GM23338 (cell line): ENCODE measurements around the gene USP10. TPM values are rescaled to one million over a fixed set of nuclear protein-coding genes. Genes with fewer than 3 reads are reported as not detected.

Source experiments
- ATAC-seq: fragments of 200-7000 bp; cut with Tn5 transposase; 3 replicates; pipeline ENCODE4 v1.9.1; 2020
- DNase-seq: peaks from one replicate; pipeline ENCODE4 v3.0.0-alpha.2; 2015; ENCODE audit warnings: low spot score
- H2AFZ ChIP-seq: fragments of 200-600 bp; sonication (generic); 2 replicates; pipeline ENCODE4 v1.8.0; 2016; ENCODE audit warnings: antibody characterized with exemption, mild to moderate bottlenecking, moderate library complexity
- H3F3A ChIP-seq: fragments of 200-600 bp; sonication (generic); replicated peaks from 2 replicates; pipeline ENCODE4 v1.8.0; 2017; ENCODE audit warnings: antibody characterized with exemption, mixed run types, low read depth
- H3K27ac ChIP-seq: fragments of 200-600 bp; sonication (generic); 2 replicates; pipeline ENCODE4 v1.6.1; 2016; ENCODE audit warnings: low read depth
- H3K27me3 ChIP-seq: fragments of 200-600 bp; sonication (generic); 2 replicates; pipeline ENCODE4 v1.8.0; 2016; ENCODE audit warnings: mild to moderate bottlenecking, mixed run types, moderate library complexity; ENCODE audit not compliant: insufficient read depth
- H3K36me3 ChIP-seq: fragments of 200-600 bp; sonication (generic); 2 replicates; pipeline ENCODE4 v1.8.0; 2016; ENCODE audit warnings: mild to moderate bottlenecking; ENCODE audit not compliant: insufficient read depth
- H3K4me1 ChIP-seq: fragments of 200-600 bp; sonication (generic); 2 replicates; pipeline ENCODE4 v1.8.0; 2016; ENCODE audit warnings: mild to moderate bottlenecking, moderate library complexity; ENCODE audit not compliant: insufficient read depth
- H3K4me2 ChIP-seq: fragments of 200-600 bp; sonication (generic); 2 replicates; pipeline ENCODE4 v1.7.1; 2017; ENCODE audit warnings: mixed run types
- H3K4me3 ChIP-seq: fragments of 200-600 bp; sonication (generic); 2 replicates; pipeline ENCODE4 v1.6.1; 2016; ENCODE audit warnings: mixed run types
- H3K79me2 ChIP-seq: fragments of 200-600 bp; sonication (generic); replicated peaks from 2 replicates; pipeline ENCODE4 v1.8.0; 2017; ENCODE audit warnings: mild to moderate bottlenecking; ENCODE audit not compliant: insufficient read depth
- H3K9me2 ChIP-seq: fragments of 200-600 bp; sonication (generic); 2 replicates; pipeline ENCODE4 v1.8.0; 2017; ENCODE audit not compliant: insufficient read depth
- H4K20me1 ChIP-seq: fragments of 200-600 bp; sonication (generic); replicated peaks from 2 replicates; pipeline ENCODE4 v1.8.0; 2017; ENCODE audit warnings: mild to moderate bottlenecking; ENCODE audit not compliant: insufficient read depth
- H3K27ac Mint-ChIP-seq: 2 replicates; pipeline ENCODE4 v1.8.0; 2020; ENCODE audit warnings: inconsistent platforms, mild to moderate bottlenecking, moderate library complexity, mixed read lengths
- H3K27me3 Mint-ChIP-seq: 3 replicates; pipeline ENCODE4 v1.8.0; 2022; ENCODE audit warnings: low read depth, mild to moderate bottlenecking, moderate library complexity, mixed read lengths, inconsistent platforms; ENCODE audit not compliant: insufficient read depth, poor library complexity
- H3K36me3 Mint-ChIP-seq: 3 replicates; pipeline ENCODE4 v1.8.0; 2021; ENCODE audit warnings: low read depth, mild to moderate bottlenecking, inconsistent platforms, moderate library complexity, mixed read lengths
- H3K4me1 Mint-ChIP-seq: 3 replicates; pipeline ENCODE4 v1.8.0; 2020; ENCODE audit warnings: mild to moderate bottlenecking, inconsistent platforms, mixed read lengths
- H3K4me3 Mint-ChIP-seq: 3 replicates; pipeline ENCODE4 v1.8.0; 2021; ENCODE audit warnings: moderate library complexity, mild to moderate bottlenecking, inconsistent platforms, mixed read lengths
- H3K9me3 Mint-ChIP-seq: 3 replicates; pipeline ENCODE4 v1.8.0; 2020; ENCODE audit warnings: moderate library complexity, mild to moderate bottlenecking, inconsistent platforms, mixed read lengths
- CTCF ChIP-seq, 2 experiments: fragments of 200-600 bp in 1 of 2; sonication (generic) in 1 of 2; conservative IDR thresholded peaks; 2 replicates each; pipeline versions ENCODE4 v1.5.1 to v1.6.1; 2016 to 2017; ENCODE audit warnings: antibody characterized with exemption in 2 of 2, low read depth in 2 of 2, mild to moderate bottlenecking in 2 of 2, moderate library complexity in 1 of 2
- ETS1 ChIP-seq: IDR thresholded peaks from 2 replicates; pipeline ENCODE4 v1.6.1; 2016; ENCODE audit warnings: antibody characterized with exemption
- EZH2 ChIP-seq: fragments of 200-600 bp; sonication (generic); IDR thresholded peaks from one replicate; pipeline ENCODE4 v1.8.0; 2017; ENCODE audit warnings: antibody characterized with exemption, mild to moderate bottlenecking, low read depth; ENCODE audit not compliant: unreplicated experiment
- JUNB ChIP-seq: IDR thresholded peaks from one replicate; pipeline ENCODE4 v1.6.1; 2016; ENCODE audit warnings: antibody characterized with exemption; ENCODE audit not compliant: unreplicated experiment
- ZNF462 ChIP-seq: fragments of 250-450 bp; sonication (Bioruptor Pico); IDR thresholded peaks from 2 replicates; pipeline ENCODE4 v1.5.0; 2020; ENCODE audit warnings: mild to moderate bottlenecking, moderate library complexity
- polyA plus RNA-seq: library from polyadenylated mRNA; unstranded; fragments of >200 nt; fragmentation: Nextera tagmentation; extraction: Ambion mirVana; gene quantifications from 2 replicates; pipeline ENCODE4 v1.2.1, GENCODE V29; 2016
- total RNA-seq: library from RNA; depleted of rRNA; stranded (reverse); fragments of >200 nt; shearing (Covaris generic); gene quantifications from 2 replicates; pipeline ENCODE4 v1.2.3, GENCODE V29; 2014

The USP10 gene
- total and polyA plus RNA-seq, 2 experiments from 2014 or later = 158 to 194 TPM

- TF ChIP-seq ZNF462 (CRISPR knock-in tag) (no peak), ETS1 (no peak), EZH2 (no peak), CTCF (conservative IDR thresholded peaks at IDR 0.05; ENCODE audit: low read depth in 2 of 2) (no peak), JUNB (no peak)
Observed at GRCh38 chr16:84750575-84750974, 50.8 kb downstream of the USP10 start (continued).

GRCh38 chr16:84751241-84751640, 51.4 kb downstream of the USP10 start:
- ATAC-seq (no peak), DNase-seq (no peak)
- peaks cover 33% of the 10 kb centered on the region for H3K4me1 Mint-ChIP-seq
- H3K4me3 Mint-ChIP-seq = no peak overlapping the region
- H3K4me1 ChIP-seq = peaks cover 17% of the 10 kb centered on the region
- no peak overlapping the region for H2AFZ ChIP-seq
- TF ChIP-seq ZNF462 (CRISPR knock-in tag) = no peak
- no peak overlapping the region for H3K27ac Mint-ChIP-seq
- no peaks in the 10 kb centered on the region for H3K36me3 ChIP-seq
- peaks cover 6% of the 10 kb centered on the region; the same call in 1 of the 2 replicates for H3F3A ChIP-seq
- H3K9me2 ChIP-seq = no peaks in the 10 kb centered on the region
- no peaks in the 10 kb centered on the region for H3K27me3 ChIP-seq
- H3K4me3 ChIP-seq = no peak overlapping the region
- no peaks in the 10 kb centered on the region; the same call in 2 of the 3 replicates for H3K9me3 Mint-ChIP-seq
- H3K27me3 Mint-ChIP-seq = peaks cover 2% of the 10 kb centered on the region
- no peak overlapping the region for H3K4me2 ChIP-seq
- H3K79me2 ChIP-seq = peaks cover 98% of the 10 kb centered on the region
- no peak overlapping the region for H3K27ac ChIP-seq
- peaks cover 12% of the 10 kb centered on the region for H3K36me3 Mint-ChIP-seq
- peaks cover 67% of the 10 kb centered on the region for H4K20me1 ChIP-seq
